Inflammatory macrophage (primary cell): ENCODE data around the gene RBM28.

ENCODE experiments used
- DNase-seq, 2 donors: peaks; one replicate each; pipeline ENCODE4 v3.0.0-alpha.2; 2020 to 2022

Gene RBM28

DNA sequence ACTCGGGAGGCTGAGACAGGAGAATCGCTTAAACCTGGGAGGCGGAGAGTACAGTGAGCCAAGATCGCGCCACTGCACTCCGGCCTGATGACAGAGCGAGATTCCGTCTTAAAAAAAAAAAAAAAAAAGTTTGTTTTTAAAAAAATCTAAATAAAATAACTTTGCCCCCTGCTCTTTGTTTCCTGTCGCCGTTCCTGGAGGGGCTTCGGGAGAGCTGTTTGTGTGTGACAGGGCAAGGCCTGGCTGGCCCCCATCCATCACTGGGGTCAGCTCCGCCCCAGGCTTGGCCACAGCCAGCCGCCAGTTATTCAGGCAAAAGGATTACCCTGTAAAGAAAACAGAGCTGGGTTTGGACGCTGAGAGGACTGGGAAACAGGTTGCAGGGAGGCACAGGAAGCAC is 86.2 kb downstream of the RBM28 start:
- DNase-seq: no peak

DNA sequence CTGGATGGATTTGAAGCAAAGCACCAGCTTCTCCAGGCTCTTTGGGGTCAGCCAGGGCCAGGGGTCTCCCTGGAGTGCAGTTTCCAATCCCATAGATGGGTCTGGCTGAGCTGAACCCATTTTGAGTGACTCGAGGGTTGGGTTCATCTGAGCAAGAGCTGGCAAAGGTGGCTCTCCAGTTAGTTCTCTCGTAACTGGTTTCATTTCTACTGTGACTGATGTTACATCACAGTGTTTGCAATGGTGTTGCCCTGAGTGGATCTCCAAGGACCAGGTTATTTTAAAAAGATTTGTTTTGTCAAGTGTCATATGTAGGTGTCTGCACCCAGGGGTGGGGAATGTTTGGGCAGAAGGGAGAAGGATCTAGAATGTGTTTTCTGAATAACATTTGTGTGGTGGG is 88.4 kb downstream of the RBM28 start:
- DNase-seq: peak in 1 of 2 donors; percentile 12

- no peak for DNase-seq
Observed at GRCh38 chr7:128254470-128254869, 89.2 kb downstream of the RBM28 start.

DNA sequence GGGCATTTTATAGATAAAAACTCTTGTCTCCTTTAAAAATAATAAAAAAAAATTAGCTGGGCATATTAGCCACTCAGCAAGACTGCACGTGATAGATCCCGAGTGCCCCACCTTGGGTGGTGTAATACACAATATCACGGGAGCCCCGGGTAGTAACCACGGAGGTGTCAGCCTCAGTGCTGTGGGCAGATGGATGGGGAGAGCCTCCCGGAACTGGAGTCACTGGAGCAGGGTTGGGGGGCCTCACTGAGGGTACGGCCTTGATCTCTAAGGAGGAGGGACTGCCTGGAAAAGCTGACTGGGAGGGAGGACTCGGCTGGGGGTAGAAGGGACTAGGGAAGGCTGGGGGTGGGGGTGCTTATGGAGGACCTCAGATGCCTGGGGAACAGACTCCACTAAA is 90.0 kb downstream of the RBM28 start:
- DNase-seq: no peak

- no peak for DNase-seq
Observed at GRCh38 chr7:128251337-128251736, 92.4 kb downstream of the RBM28 start.
